Immature natural killer cell (primary cell): ENCODE measurements around the gene PILRA. TPM values are rescaled to one million over a fixed set of nuclear protein-coding genes. Genes with fewer than 3 reads are reported as not detected.
"Not testable (repeated sequence)": the region's sequence is repeated elsewhere in the genome, so short reads cannot be mapped to it uniquely, and the experiment has no call there.

Experiments used
- DNase-seq, 3 donors: peaks; one replicate each; pipeline ENCODE4 v3.0.0; 2022; ENCODE audit warnings: mixed read lengths in 1 of 3
- H3K27ac Mint-ChIP-seq, 6 donors: one replicate each; pipeline ENCODE4 v1.8.0; 2020; ENCODE audit warnings: mixed read lengths in 6 of 6, mild to moderate bottlenecking in 5 of 6, inconsistent platforms in 4 of 6, moderate library complexity in 3 of 6
- H3K27me3 Mint-ChIP-seq, 3 donors: one replicate each; pipeline ENCODE4 v1.8.0; 2020 to 2021; ENCODE audit warnings: low read depth in 3 of 3, mild to moderate bottlenecking in 3 of 3, mixed read lengths in 3 of 3, moderate library complexity in 3 of 3, inconsistent platforms in 1 of 3
- H3K36me3 Mint-ChIP-seq, 3 donors: one replicate each; pipeline ENCODE4 v1.8.0; 2020; ENCODE audit warnings: mixed read lengths in 3 of 3, inconsistent platforms in 2 of 3, mild to moderate bottlenecking in 2 of 3
- H3K4me1 Mint-ChIP-seq, 2 donors: one replicate each; pipeline ENCODE4 v1.8.0; 2020; ENCODE audit warnings: inconsistent platforms in 2 of 2, mild to moderate bottlenecking in 2 of 2, mixed read lengths in 2 of 2, moderate library complexity in 1 of 2
- H3K4me3 Mint-ChIP-seq, 5 donors: one replicate each; pipeline ENCODE4 v1.8.0; 2020; ENCODE audit warnings: mild to moderate bottlenecking in 5 of 5, mixed read lengths in 5 of 5, inconsistent platforms in 3 of 5, moderate library complexity in 3 of 5
- H3K9me3 Mint-ChIP-seq, 6 donors: one replicate each; pipeline ENCODE4 v1.8.0; 2020; ENCODE audit warnings: mild to moderate bottlenecking in 6 of 6, mixed read lengths in 6 of 6, inconsistent platforms in 4 of 6, moderate library complexity in 3 of 6
- polyA plus RNA-seq, 3 donors: library from polyadenylated mRNA; unstranded; fragments of 300-500 nt; fragmentation: Illumina TruSeq; gene quantifications; one replicate each; pipeline ENCODE4 v1.2.3, GENCODE V29; 2021

Gene PILRA
- polyA plus RNA-seq, 3 donors from 2014 or later = 1.5 to 2.4 (median 2.0) TPM

GRCh38 chr7:100374601-100375000 is 1.3 kb downstream of the PILRA start:
- no peaks in the 10 kb centered on the region for H3K9me3 Mint-ChIP-seq
- peak overlapping the region in 3 of 5 donors; percentile 3 to 51 (median 38) for H3K4me3 Mint-ChIP-seq
- H3K27ac Mint-ChIP-seq = peak overlapping the region in 5 of 6 donors; percentile 36 to 85 (median 65)
- DNase-seq = no peak
- peaks cover 0 to 2% (median 1%) of the 10 kb centered on the region in 3 donors for H3K27me3 Mint-ChIP-seq
- H3K36me3 Mint-ChIP-seq = peaks cover 0 to 9% (median 5%) of the 10 kb centered on the region in 3 donors
- peaks cover 40 to 52% of the 10 kb centered on the region in 2 donors for H3K4me1 Mint-ChIP-seq

- peaks cover 0 to 9% (median 5%) of the 10 kb centered on the region in 3 donors for H3K36me3 Mint-ChIP-seq
- peak overlapping the region in 2 of 6 donors; percentile 65 to 73 for H3K27ac Mint-ChIP-seq
Observed at GRCh38 chr7:100376066-100376465, 2.8 kb downstream of the PILRA start.

GRCh38 chr7:100378114-100378755 is 4.9 kb downstream of the PILRA start:
- peaks cover 0 to 4% (median 3%) of the 10 kb centered on the region in 3 donors for H3K27me3 Mint-ChIP-seq
- peaks cover 0 to 9% (median 5%) of the 10 kb centered on the region in 3 donors for H3K36me3 Mint-ChIP-seq
- no peak overlapping the region for H3K27ac Mint-ChIP-seq
- no peak for DNase-seq
- H3K9me3 Mint-ChIP-seq = no peaks in the 10 kb centered on the region
- H3K4me1 Mint-ChIP-seq = peaks cover 35 to 36% of the 10 kb centered on the region in 2 donors
- no peak overlapping the region for H3K4me3 Mint-ChIP-seq

More at GRCh38 chr7:100376066-100376465, 2.8 kb downstream of the PILRA start:
- Mint-ChIP-seq H3K4me3 (peak overlapping the region in 4 of 5 donors; percentile 7 to 74 (median 37)), H3K27me3 (peaks cover 0 to 1% (median 0%) of the 10 kb centered on the region in 3 donors), H3K4me1 (peaks cover 29 to 40% of the 10 kb centered on the region in 2 donors), H3K9me3 (no peaks in the 10 kb centered on the region)
- DNase-seq = no peak

- H3K9me3 Mint-ChIP-seq = no peaks in the 10 kb centered on the region
- DNase-seq = no peak
- peaks cover 0 to 5% (median 4%) of the 10 kb centered on the region in 3 donors for H3K27me3 Mint-ChIP-seq
- no peak overlapping the region for H3K4me3 Mint-ChIP-seq
- H3K36me3 Mint-ChIP-seq = peaks cover 0 to 9% (median 5%) of the 10 kb centered on the region in 3 donors
- H3K4me1 Mint-ChIP-seq = peaks cover 23 to 26% of the 10 kb centered on the region in 2 donors
- peak overlapping the region in 2 of 6 donors; percentile 15 to 33 for H3K27ac Mint-ChIP-seq
Observed at GRCh38 chr7:100380196-100380595, 6.9 kb downstream of the PILRA start.

GRCh38 chr7:100381531-100382233 is 8.4 kb downstream of the PILRA start:
- DNase-seq, H3K27ac Mint-ChIP-seq, H3K9me3 Mint-ChIP-seq, H3K4me3 Mint-ChIP-seq, H3K36me3 Mint-ChIP-seq, H3K27me3 Mint-ChIP-seq: not testable (repeated sequence)
- peaks cover 11 to 13% of the 10 kb centered on the region in 2 donors for H3K4me1 Mint-ChIP-seq

GRCh38 chr7:100382234-100382853 is 9.1 kb downstream of the PILRA start:
- H3K4me3 Mint-ChIP-seq = peak overlapping the region in 3 of 5 donors; percentile 53 to 70 (median 53)
- H3K4me1 Mint-ChIP-seq = peaks cover 11 to 13% of the 10 kb centered on the region in 2 donors
- H3K27ac Mint-ChIP-seq = peak overlapping the region in 5 of 6 donors; percentile 48 to 74 (median 73)
- H3K36me3 Mint-ChIP-seq, H3K27me3 Mint-ChIP-seq, H3K9me3 Mint-ChIP-seq: not testable (repeated sequence)
- DNase-seq = peak in 1 of 3 donors; percentile 32

- H3K27me3 Mint-ChIP-seq = peaks cover 0 to 6% (median 5%) of the 10 kb centered on the region in 3 donors
- no peak overlapping the region for H3K4me3 Mint-ChIP-seq
- no peak for DNase-seq
- no peaks in the 10 kb centered on the region for H3K9me3 Mint-ChIP-seq
- H3K27ac Mint-ChIP-seq = peak overlapping the region in 1 of 6 donors; percentile 67
- peaks cover 9 to 13% of the 10 kb centered on the region in 2 donors for H3K4me1 Mint-ChIP-seq
- peaks cover 0 to 5% (median 3%) of the 10 kb centered on the region in 3 donors for H3K36me3 Mint-ChIP-seq
Observed at GRCh38 chr7:100384628-100385294, 11.5 kb downstream of the PILRA start.

- H3K36me3 Mint-ChIP-seq = peaks cover 0 to 6% (median 5%) of the 10 kb centered on the region in 3 donors
- H3K27ac Mint-ChIP-seq = no peak overlapping the region
- H3K27me3 Mint-ChIP-seq = peaks cover 0 to 11% (median 8%) of the 10 kb centered on the region in 3 donors
Observed at GRCh38 chr7:100386940-100387339, 13.7 kb downstream of the PILRA start.

GRCh38 chr7:100387695-100388094 is 14.4 kb downstream of the PILRA start:
- H3K4me1 Mint-ChIP-seq = peaks cover 5 to 7% of the 10 kb centered on the region in 2 donors
- no peak overlapping the region for H3K27ac Mint-ChIP-seq
- H3K36me3 Mint-ChIP-seq = peaks cover 0 to 6% (median 5%) of the 10 kb centered on the region in 3 donors
- no peaks in the 10 kb centered on the region for H3K9me3 Mint-ChIP-seq
- H3K4me3 Mint-ChIP-seq = no peak overlapping the region
- peaks cover 0 to 9% (median 8%) of the 10 kb centered on the region in 3 donors for H3K27me3 Mint-ChIP-seq
- no peak for DNase-seq

More at GRCh38 chr7:100386940-100387339, 13.7 kb downstream of the PILRA start:
- Mint-ChIP-seq H3K9me3 (no peaks in the 10 kb centered on the region), H3K4me1 (peaks cover 9 to 13% of the 10 kb centered on the region in 2 donors), H3K4me3 (no peak overlapping the region)
- no peak for DNase-seq

- peaks cover 0 to 1% of the 10 kb centered on the region in 2 donors for H3K4me1 Mint-ChIP-seq
- no peak for DNase-seq
- H3K4me3 Mint-ChIP-seq = no peak overlapping the region
- H3K9me3 Mint-ChIP-seq = no peaks in the 10 kb centered on the region
- H3K27me3 Mint-ChIP-seq = peaks cover 0 to 7% (median 4%) of the 10 kb centered on the region in 3 donors
- H3K36me3 Mint-ChIP-seq = peaks cover 0 to 6% (median 5%) of the 10 kb centered on the region in 3 donors
- H3K27ac Mint-ChIP-seq = peak overlapping the region in 1 of 6 donors; percentile 13
Observed at GRCh38 chr7:100389437-100390088, 16.3 kb downstream of the PILRA start.

GRCh38 chr7:100390286-100391009 is 17.2 kb downstream of the PILRA start:
- Mint-ChIP-seq H3K27me3 (peaks cover 0 to 7% (median 4%) of the 10 kb centered on the region in 3 donors), H3K4me1 (peaks cover 1 to 4% of the 10 kb centered on the region in 2 donors), H3K27ac (no peak overlapping the region), H3K36me3 (peaks cover 0 to 6% (median 5%) of the 10 kb centered on the region in 3 donors), H3K4me3 (no peak overlapping the region), H3K9me3 (no peaks in the 10 kb centered on the region)
- DNase-seq = no peak

GRCh38 chr7:100393233-100393905 is 20.1 kb downstream of the PILRA start:
- no peak overlapping the region for H3K4me3 Mint-ChIP-seq
- no peak overlapping the region for H3K27ac Mint-ChIP-seq
- peaks cover 1 to 7% (median 5%) of the 10 kb centered on the region in 3 donors for H3K27me3 Mint-ChIP-seq
- no peaks in the 10 kb centered on the region for H3K9me3 Mint-ChIP-seq
- peaks cover 26 to 32% of the 10 kb centered on the region in 2 donors for H3K4me1 Mint-ChIP-seq
- DNase-seq = no peak
- peaks cover 0 to 6% (median 5%) of the 10 kb centered on the region in 3 donors for H3K36me3 Mint-ChIP-seq
